Left lung (tissue), 10 donors: ENCODE measurements around the gene DNTT. TPM values are rescaled to one million over a fixed set of nuclear protein-coding genes. Genes with fewer than 3 reads are reported as not detected.

ENCODE experiments used
- ATAC-seq: fragments of 200-7000 bp; cut with Tn5 transposase; one replicate; pipeline ENCODE4 v1.9.1; 2020; ENCODE audit warnings: moderate library complexity
- DNase-seq, 4 donors: peaks; one replicate each; pipeline ENCODE4 v3.0.0-alpha.2; 2013 to 2020
- H3K27ac ChIP-seq, 2 donors: fragments of 200-600 bp; sonication (generic) in 1 of 2; one replicate each; pipeline versions ENCODE4 v1.5.0 to v1.8.0; 2020 to 2021
- H3K27me3 ChIP-seq, 2 donors: fragments of 200-600 bp; sonication (generic) in 1 of 2; one replicate each; pipeline versions ENCODE4 v1.5.0 to v1.8.0; 2020 to 2021
- H3K36me3 ChIP-seq, 2 donors: fragments of 200-600 bp; sonication (generic) in 1 of 2; one replicate each; pipeline versions ENCODE4 v1.5.0 to v1.8.0; 2020 to 2021
- H3K4me1 ChIP-seq, 2 donors: fragments of 200-600 bp; one replicate each; pipeline ENCODE4 v1.8.0; 2021
- H3K4me3 ChIP-seq, 2 donors: fragments of 200-600 bp; sonication (generic) in 1 of 2; one replicate each; pipeline versions ENCODE4 v1.5.0 to v1.8.0; 2020 to 2021; ENCODE audit warnings: mild to moderate bottlenecking in 1 of 2
- H3K9me3 ChIP-seq, 2 donors: fragments of 200-600 bp; sonication (generic) in 1 of 2; one replicate each; pipeline versions ENCODE4 v1.5.0 to v1.8.0; 2020 to 2021
- CTCF ChIP-seq, 2 donors: fragments of 200-600 bp; sonication (generic) in 1 of 2; IDR thresholded peaks; one replicate each; pipeline versions ENCODE4 v1.5.0 to v1.8.0; 2021; ENCODE audit warnings: antibody characterized with exemption in 2 of 2
- intact Hi-C, 2 donors: fragments of 100-400 bp; cut with DNase I; formaldehyde crosslinking; loops; one replicate each; pipeline versions ENCODE4 v1.11.2 to v1.14.2; 2022
- polyA plus RNA-seq, 6 donors: library from polyadenylated mRNA; unstranded; fragments of 120-200 nt; gene quantifications; one replicate each; pipeline ENCODE4 v1.2.1, GENCODE V29; 2013; ENCODE audit not compliant: insufficient read length in 6 of 6
- total RNA-seq, 2 donors: library from RNA; stranded (reverse); fragmentation: NEBNext Ultra II Directional; extraction: Animal tissue kit (Norgen Biotek cat#: 25700); gene quantifications; one replicate each; pipeline ENCODE4 v1.2.1, GENCODE V29; 2021
- donor health status: DM: no; HTN: yes; CAD: no.
- donor health status: DM: no; HTN: no; CAD: no.

DNTT gene
- total and polyA plus RNA-seq, 8 donors, result 0.08 to 0.20 (median 0.11) TPM; not detected in 3

- no peak overlapping the region for H3K4me3 ChIP-seq
- DNase-seq, result no peak
- H3K4me1 ChIP-seq, result peaks cover 0 to 3% of the 10 kb centered on the region in 2 donors
- intact Hi-C loops, result no loop called here
- H3K9me3 ChIP-seq, result no peaks in the 10 kb centered on the region
- no peaks in the 10 kb centered on the region for H3K27me3 ChIP-seq
- H3K27ac ChIP-seq, result no peak overlapping the region
- H3K36me3 ChIP-seq, result no peaks in the 10 kb centered on the region
- no peak for ATAC-seq
- TF ChIP-seq CTCF (IDR thresholded peaks at IDR 0.05), result no peak
These were observed 6.7 kb upstream of the DNTT start for GRCh38 chr10:96297486-96297885.

- ATAC-seq, result no peak
- DNase-seq, result no peak
- H3K9me3 ChIP-seq, result no peaks in the 10 kb centered on the region
- no peaks in the 10 kb centered on the region for H3K27me3 ChIP-seq
- no peak for TF ChIP-seq CTCF (IDR thresholded peaks at IDR 0.05)
- H3K4me1 ChIP-seq, result peaks cover 0 to 3% of the 10 kb centered on the region in 2 donors
- intact Hi-C loops, result no loop called here
- no peak overlapping the region for H3K27ac ChIP-seq
- H3K4me3 ChIP-seq, result no peak overlapping the region
- no peaks in the 10 kb centered on the region for H3K36me3 ChIP-seq
These were observed 5.9 kb upstream of the DNTT start for GRCh38 chr10:96298362-96298761.

DNA sequence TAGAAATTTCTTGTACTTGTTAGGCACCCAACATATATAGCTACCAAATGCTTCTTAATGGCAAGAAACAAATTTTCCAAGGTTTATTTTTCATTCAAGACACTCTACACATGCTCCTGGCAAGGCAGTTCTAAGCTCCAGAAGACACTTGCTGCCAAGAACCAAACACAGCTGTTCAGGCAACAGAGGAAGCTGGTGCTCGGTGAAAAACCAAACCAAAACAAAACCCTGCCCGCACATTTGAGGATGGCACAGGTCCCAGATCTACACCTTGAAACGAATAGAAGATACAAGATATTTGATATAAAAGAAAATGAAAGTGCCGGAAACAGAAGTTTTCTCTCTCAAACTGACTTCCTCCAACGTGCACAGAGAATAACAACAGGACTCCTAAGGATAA is 4.9 kb upstream of the DNTT start:
- H3K4me1 ChIP-seq, result peaks cover 0 to 3% of the 10 kb centered on the region in 2 donors
- DNase-seq, result no peak
- intact Hi-C loops, result no loop called here
- no peaks in the 10 kb centered on the region for H3K27me3 ChIP-seq
- no peak for ATAC-seq
- no peak overlapping the region for H3K27ac ChIP-seq
- H3K36me3 ChIP-seq, result no peaks in the 10 kb centered on the region
- no peak for TF ChIP-seq CTCF (IDR thresholded peaks at IDR 0.05)
- H3K4me3 ChIP-seq, result no peak overlapping the region
- no peaks in the 10 kb centered on the region for H3K9me3 ChIP-seq

- no peak for ATAC-seq
- H3K9me3 ChIP-seq, result no peaks in the 10 kb centered on the region
These were observed 2.6 kb upstream of the DNTT start for GRCh38 chr10:96301616-96302015.

GRCh38 chr10:96305019-96305418 is 785 bp downstream of the DNTT start:
- TF ChIP-seq CTCF (IDR thresholded peaks at IDR 0.05), result no peak
- Histone ChIP-seq H3K36me3 (no peaks in the 10 kb centered on the region), H3K4me3 (no peak overlapping the region), H3K4me1 (peaks cover 0 to 8% of the 10 kb centered on the region in 2 donors), H3K27me3 (no peaks in the 10 kb centered on the region), H3K27ac (no peak overlapping the region), H3K9me3 (no peaks in the 10 kb centered on the region)
- intact Hi-C loops, result no loop called here
- DNase-seq, result no peak
- no peak for ATAC-seq

More at GRCh38 chr10:96301616-96302015, 2.6 kb upstream of the DNTT start:
- Histone ChIP-seq H3K4me1 (peaks cover 3 to 5% of the 10 kb centered on the region in 2 donors), H3K27ac (no peak overlapping the region), H3K36me3 (no peaks in the 10 kb centered on the region), H3K4me3 (no peak overlapping the region), H3K27me3 (no peaks in the 10 kb centered on the region)
- TF ChIP-seq CTCF (IDR thresholded peaks at IDR 0.05), result no peak
- intact Hi-C loops, result no loop called here
- DNase-seq, result no peak
